Natural killer cell (primary cell): ENCODE data around the gene CNDP2. TPM values are rescaled to one million over a fixed set of nuclear protein-coding genes. Genes with fewer than 3 reads are reported as not detected.

Experiments used
- ATAC-seq, 3 donors: fragments of 150-1000 bp in 2 of 3; fragments of 200-7000 bp in 1 of 3; cut with Tn5 transposase; 1 replicate in 1 of 3; 2 replicates in 2 of 3; pipeline ENCODE4 v1.10.0; 2021; ENCODE audit warnings: mild to moderate bottlenecking in 2 of 3, moderate library complexity in 2 of 3
- DNase-seq, 2 donors: peaks; one replicate each; pipeline versions ENCODE4 v3.0.0 to v3.0.0-alpha.2; 2013 to 2021; ENCODE audit warnings: mixed read lengths in 1 of 2
- H3K27ac ChIP-seq: one replicate; pipeline ENCODE4 v1.5.1; 2013; ENCODE audit warnings: mild to moderate bottlenecking, low read length
- H3K27me3 ChIP-seq: one replicate; pipeline ENCODE4 v1.6.1; 2013; ENCODE audit warnings: low read length; ENCODE audit not compliant: control insufficient read depth, insufficient read depth
- H3K36me3 ChIP-seq: one replicate; pipeline ENCODE4 v1.6.1; 2013; ENCODE audit warnings: low read length; ENCODE audit not compliant: control insufficient read depth, insufficient read depth
- H3K4me1 ChIP-seq: one replicate; pipeline ENCODE4 v1.6.1; 2013; ENCODE audit warnings: low read length; ENCODE audit not compliant: control insufficient read depth, insufficient read depth
- H3K4me3 ChIP-seq: one replicate; pipeline ENCODE4 v1.5.1; 2013; ENCODE audit warnings: low read length
- H3K9me3 ChIP-seq: one replicate; pipeline ENCODE4 v1.6.1; 2013; ENCODE audit warnings: low read length; ENCODE audit not compliant: control insufficient read depth, insufficient read depth
- H3K27ac Mint-ChIP-seq, 2 donors: one replicate each; pipeline ENCODE4 v1.8.0; 2022; ENCODE audit warnings: mild to moderate bottlenecking in 2 of 2, mixed read lengths in 2 of 2, moderate library complexity in 1 of 2
- H3K27me3 Mint-ChIP-seq, 2 donors: one replicate each; pipeline ENCODE4 v1.8.0; 2022; ENCODE audit warnings: low read depth in 2 of 2, mixed read lengths in 2 of 2
- H3K36me3 Mint-ChIP-seq: one replicate; pipeline ENCODE4 v1.8.0; 2022; ENCODE audit warnings: mixed read lengths
- H3K4me1 Mint-ChIP-seq, 2 donors: one replicate each; pipeline ENCODE4 v1.8.0; 2022; ENCODE audit warnings: mixed read lengths in 2 of 2
- H3K4me3 Mint-ChIP-seq: one replicate; pipeline ENCODE4 v1.8.0; 2022; ENCODE audit warnings: mild to moderate bottlenecking, moderate library complexity, mixed read lengths
- H3K9me3 Mint-ChIP-seq, 2 donors: one replicate each; pipeline ENCODE4 v1.8.0; 2022; ENCODE audit warnings: mixed read lengths in 2 of 2
- WGBS: methylation state at CpG from one replicate; pipeline ENCODE4 v1.1.7; 2013; ENCODE audit warnings: missing lambda C conversion rate; ENCODE audit not compliant: insufficient coverage; 5-methylcytosine and 5-hydroxymethylcytosine counted together
- intact Hi-C: fragments of 100-400 bp; cut with micrococcal nuclease; formaldehyde crosslinking; loops from one replicate; pipeline ENCODE4 v1.14.2; 2022
- total RNA-seq, 4 donors: library from RNA; stranded (reverse); fragments of 120-200 nt in 1 of 4; gene quantifications; one replicate each; pipeline versions ENCODE4 v1.2.3 to v1.2.4, GENCODE V29; 2013 to 2022
- TF ChIP-seq, protein P1 (sequence below): fragments of 200-600 bp; IDR thresholded peaks from one replicate; pipeline ENCODE4 v1.8.0; 2022; ENCODE audit warnings: antibody characterized with exemption

The CNDP2 gene
- total RNA-seq, 3 donors from 2014 or later (not counting 1 experiment from before 2014, with no cell fraction given), result 147 to 167 (median 153) TPM

DNA sequence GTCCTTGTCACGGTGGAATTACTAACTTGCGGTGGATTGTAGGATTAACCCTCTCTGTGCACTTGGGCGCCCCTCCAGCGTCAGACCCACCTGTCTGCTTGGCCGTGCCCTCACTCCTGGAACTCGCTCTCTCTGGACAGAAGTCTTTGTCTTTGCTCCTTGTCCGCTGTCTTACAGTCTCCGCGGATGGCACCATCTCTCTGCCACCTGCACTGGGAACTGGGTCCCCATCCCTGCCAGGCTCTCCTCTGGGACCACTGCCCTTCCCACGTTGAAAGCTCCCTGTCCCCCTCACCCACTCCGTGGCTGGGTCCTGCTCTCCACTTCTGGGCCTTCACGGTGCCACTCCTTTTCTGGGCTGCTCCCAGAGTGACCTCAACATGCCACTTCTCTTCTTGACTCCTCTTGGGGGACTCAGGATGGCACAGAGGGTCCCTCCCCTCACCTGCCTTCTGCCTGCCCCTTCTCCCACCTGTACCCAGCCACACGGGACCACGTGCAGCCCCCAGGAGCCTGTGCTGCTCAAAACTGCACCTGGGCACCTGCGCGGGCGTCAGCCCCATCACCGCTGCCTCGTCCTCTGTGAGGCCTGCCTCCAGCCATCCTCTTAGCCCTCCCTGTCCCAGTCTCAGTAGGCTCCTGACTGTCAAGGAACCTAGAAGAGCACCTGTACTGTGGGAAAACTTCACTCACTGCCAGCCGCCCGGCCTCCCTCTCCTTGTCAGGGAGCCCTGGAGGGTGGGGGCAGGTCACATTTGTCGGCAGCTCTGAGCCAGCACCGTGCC lies 11.1 kb downstream of the CNDP2 start:
- 88% methylated on average over 23 of the region's 23 CpGs for WGBS
- peaks cover 80% of the 10 kb centered on the region for H3K36me3 ChIP-seq
- intact Hi-C loops, result no loop called here
- H3K27ac Mint-ChIP-seq, result peak overlapping the region; percentile 19 to 71
- TF ChIP-seq, protein P1, sequence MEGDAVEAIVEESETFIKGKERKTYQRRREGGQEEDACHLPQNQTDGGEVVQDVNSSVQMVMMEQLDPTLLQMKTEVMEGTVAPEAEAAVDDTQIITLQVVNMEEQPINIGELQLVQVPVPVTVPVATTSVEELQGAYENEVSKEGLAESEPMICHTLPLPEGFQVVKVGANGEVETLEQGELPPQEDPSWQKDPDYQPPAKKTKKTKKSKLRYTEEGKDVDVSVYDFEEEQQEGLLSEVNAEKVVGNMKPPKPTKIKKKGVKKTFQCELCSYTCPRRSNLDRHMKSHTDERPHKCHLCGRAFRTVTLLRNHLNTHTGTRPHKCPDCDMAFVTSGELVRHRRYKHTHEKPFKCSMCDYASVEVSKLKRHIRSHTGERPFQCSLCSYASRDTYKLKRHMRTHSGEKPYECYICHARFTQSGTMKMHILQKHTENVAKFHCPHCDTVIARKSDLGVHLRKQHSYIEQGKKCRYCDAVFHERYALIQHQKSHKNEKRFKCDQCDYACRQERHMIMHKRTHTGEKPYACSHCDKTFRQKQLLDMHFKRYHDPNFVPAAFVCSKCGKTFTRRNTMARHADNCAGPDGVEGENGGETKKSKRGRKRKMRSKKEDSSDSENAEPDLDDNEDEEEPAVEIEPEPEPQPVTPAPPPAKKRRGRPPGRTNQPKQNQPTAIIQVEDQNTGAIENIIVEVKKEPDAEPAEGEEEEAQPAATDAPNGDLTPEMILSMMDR, result no peak
- no peaks in the 10 kb centered on the region for H3K9me3 ChIP-seq
- H3K27me3 Mint-ChIP-seq, result no peaks in the 10 kb centered on the region
- no peaks in the 10 kb centered on the region for H3K4me1 ChIP-seq
- peaks cover 5 to 16% of the 10 kb centered on the region in 2 donors for H3K4me1 Mint-ChIP-seq
- no peaks in the 10 kb centered on the region for H3K27me3 ChIP-seq
- no peak overlapping the region for H3K27ac ChIP-seq
- DNase-seq (no peak), ATAC-seq (no peak)
- no peak overlapping the region for H3K4me3 Mint-ChIP-seq
- no peak overlapping the region for H3K4me3 ChIP-seq
- peaks cover 6% of the 10 kb centered on the region for H3K36me3 Mint-ChIP-seq
- no peaks in the 10 kb centered on the region for H3K9me3 Mint-ChIP-seq

DNA sequence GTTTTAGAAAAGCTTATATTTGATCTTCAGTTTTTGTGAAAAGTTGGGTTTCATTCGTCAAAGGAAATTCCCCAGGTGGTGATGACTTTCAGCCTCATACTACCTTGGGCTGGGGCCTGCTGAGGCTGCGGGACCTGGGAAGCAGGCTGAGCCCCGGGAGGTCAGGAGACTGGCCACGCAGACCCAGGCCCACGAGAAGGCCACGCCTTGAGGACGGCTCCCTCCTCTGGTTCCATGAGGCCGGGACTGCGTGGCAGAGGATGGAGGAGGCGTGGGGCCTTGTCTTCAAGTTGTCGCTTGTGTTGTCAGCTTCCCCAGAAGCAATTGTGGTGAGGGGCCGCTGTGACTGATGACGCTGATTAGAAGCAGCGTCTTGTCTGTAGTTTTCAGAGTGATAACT lies 11.8 kb downstream of the CNDP2 start:
- peaks cover 5 to 22% of the 10 kb centered on the region in 2 donors for H3K4me1 Mint-ChIP-seq
- Histone ChIP-seq H3K27ac (no peak overlapping the region), H3K27me3 (no peaks in the 10 kb centered on the region), H3K4me1 (no peaks in the 10 kb centered on the region), H3K4me3 (no peak overlapping the region), H3K9me3 (no peaks in the 10 kb centered on the region), H3K36me3 (peaks cover 81% of the 10 kb centered on the region)
- intact Hi-C loops, result no loop called here
- TF ChIP-seq, protein P1, result no peak
- peak overlapping the region in 1 of 2 donors; percentile 71 for H3K27ac Mint-ChIP-seq
- H3K4me3 Mint-ChIP-seq, result no peak overlapping the region
- ATAC-seq (no peak), DNase-seq (no peak)
- H3K27me3 Mint-ChIP-seq, result no peaks in the 10 kb centered on the region
- peaks cover 6% of the 10 kb centered on the region for H3K36me3 Mint-ChIP-seq
- WGBS, result 94% methylated on average over 14 of the region's 14 CpGs
- H3K9me3 Mint-ChIP-seq, result no peaks in the 10 kb centered on the region

DNA sequence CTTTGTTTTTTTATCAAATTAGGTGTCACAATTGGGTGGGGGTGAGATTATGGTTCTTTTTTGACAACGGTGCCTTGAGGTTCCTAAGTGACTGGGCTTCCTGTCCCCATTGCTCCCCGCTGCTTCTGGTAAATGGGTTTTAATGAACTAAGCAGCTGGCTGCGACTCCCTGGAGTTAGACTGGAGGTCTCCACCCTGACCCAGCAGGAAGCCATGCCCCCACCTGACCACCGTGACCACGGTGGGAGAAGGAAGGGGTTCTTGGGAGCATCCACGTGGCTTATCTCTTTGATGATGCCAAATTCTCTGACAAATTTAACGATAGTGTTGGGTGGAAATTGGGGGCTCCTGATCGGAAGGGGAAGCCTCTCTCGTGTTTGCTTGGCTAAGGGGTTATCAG lies 12.2 kb downstream of the CNDP2 start:
- ATAC-seq (no peak), DNase-seq (no peak)
- Mint-ChIP-seq H3K4me1 (peaks cover 5 to 23% of the 10 kb centered on the region in 2 donors), H3K9me3 (no peaks in the 10 kb centered on the region), H3K36me3 (peaks cover 6% of the 10 kb centered on the region), H3K27ac (peak overlapping the region in 1 of 2 donors; percentile 71), H3K27me3 (no peaks in the 10 kb centered on the region), H3K4me3 (no peak overlapping the region)
- peaks cover 82% of the 10 kb centered on the region for H3K36me3 ChIP-seq
- H3K4me1 ChIP-seq, result no peaks in the 10 kb centered on the region
- no peak overlapping the region for H3K4me3 ChIP-seq
- WGBS, result 85% methylated on average over 9 of the region's 9 CpGs
- H3K27me3 ChIP-seq, result no peaks in the 10 kb centered on the region
- TF ChIP-seq, protein P1, result no peak
- H3K9me3 ChIP-seq, result no peaks in the 10 kb centered on the region
- no peak overlapping the region for H3K27ac ChIP-seq
- intact Hi-C loops, result no loop called here

DNA sequence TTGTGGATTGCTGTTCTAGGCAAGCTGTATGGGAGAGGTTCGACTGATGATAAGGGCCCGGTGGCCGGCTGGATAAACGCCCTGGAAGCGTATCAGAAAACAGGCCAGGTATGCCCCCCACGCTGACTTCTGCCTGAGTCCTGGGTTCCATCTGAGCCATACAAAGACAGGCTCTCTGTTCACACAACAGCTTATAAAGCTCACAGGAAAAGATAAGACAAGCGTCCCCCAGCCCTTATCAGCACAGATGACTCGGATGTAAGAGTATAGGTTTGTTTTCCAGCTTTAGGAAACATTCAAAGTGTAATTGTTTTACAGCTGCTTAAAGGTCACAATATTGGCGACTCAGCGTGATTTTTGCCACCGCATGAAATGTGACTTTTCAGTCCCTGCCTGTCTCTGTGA lies 12.7 kb downstream of the CNDP2 start:
- Histone ChIP-seq H3K4me1 (no peaks in the 10 kb centered on the region), H3K4me3 (no peak overlapping the region), H3K27ac (no peak overlapping the region), H3K9me3 (no peaks in the 10 kb centered on the region), H3K36me3 (peaks cover 85% of the 10 kb centered on the region), H3K27me3 (no peaks in the 10 kb centered on the region)
- Mint-ChIP-seq H3K36me3 (peaks cover 6% of the 10 kb centered on the region), H3K4me1 (peaks cover 5 to 26% of the 10 kb centered on the region in 2 donors), H3K27ac (peak overlapping the region in 1 of 2 donors; percentile 71), H3K4me3 (no peak overlapping the region), H3K9me3 (no peaks in the 10 kb centered on the region), H3K27me3 (no peaks in the 10 kb centered on the region)
- WGBS, result 97% methylated on average over 11 of the region's 11 CpGs
- intact Hi-C loops, result no loop called here
- TF ChIP-seq, protein P1, result no peak
- ATAC-seq, result no peak
- no peak for DNase-seq
